ENCODE measurements around the gene TMC1. TPM values are rescaled to one million over a fixed set of nuclear protein-coding genes. Genes with fewer than 3 reads are reported as not detected.

TMC1 gene
- total and polyA plus RNA-seq, 2 donors from 2014 or later, result 0.25 to 1.2 TPM

- Histone ChIP-seq H3K36me3 (ENCODE audit: control insufficient read depth in 2 of 3, insufficient read depth in 3 of 3, low read length in 3 of 3) (no peaks in the 10 kb centered on the region), H3K27ac (ENCODE audit: low read depth in 2 of 2, low read length in 2 of 2) (no peak overlapping the region), H3K27me3 (ENCODE audit: control insufficient read depth, insufficient read depth, low read length) (no peaks in the 10 kb centered on the region), H3K9me3 (ENCODE audit: control insufficient read depth in 2 of 3, insufficient read depth in 1 of 3, low read length in 3 of 3) (no peaks in the 10 kb centered on the region), H3K4me1 (ENCODE audit: control insufficient read depth in 2 of 3, insufficient read depth in 2 of 3, low read depth in 1 of 3, low read length in 3 of 3) (peaks cover 6 to 20% (median 9%) of the 10 kb centered on the region in 3 donors), H3K9ac (ENCODE audit: low read length in 3 of 3) (no peak overlapping the region), H3K4me3 (ENCODE audit: low read length in 3 of 3) (no peak overlapping the region)
- no peak for TF ChIP-seq CTCF (IDR thresholded peaks at IDR 0.05; ENCODE audit: borderline replicate concordance, extremely low read depth, insufficient read depth)
- intact Hi-C loops (cut with DNase I), result no loop called here
- DNase-seq (no peak), FAIRE-seq (no peak)
These were observed 353.8 kb downstream of the TMC1 start for GRCh38 chr9:72875221-72875620.

GRCh38 chr9:72880821-72881220 lies 359.4 kb downstream of the TMC1 start:
- no peak overlapping the region for H3K9ac ChIP-seq (ENCODE audit: low read length in 3 of 3)
- no peaks in the 10 kb centered on the region for H3K36me3 ChIP-seq (ENCODE audit: control insufficient read depth in 2 of 3, insufficient read depth in 3 of 3, low read length in 3 of 3)
- no peaks in the 10 kb centered on the region for H3K4me1 ChIP-seq (ENCODE audit: control insufficient read depth in 2 of 3, insufficient read depth in 2 of 3, low read depth in 1 of 3, low read length in 3 of 3)
- H3K9me3 ChIP-seq (ENCODE audit: control insufficient read depth in 2 of 3, insufficient read depth in 1 of 3, low read length in 3 of 3), result no peaks in the 10 kb centered on the region
- FAIRE-seq (no peak), DNase-seq (no peak)
- no peaks in the 10 kb centered on the region for H3K27me3 ChIP-seq (ENCODE audit: control insufficient read depth, insufficient read depth, low read length)
- H3K4me3 ChIP-seq (ENCODE audit: low read length in 3 of 3), result no peak overlapping the region
- no peak for TF ChIP-seq CTCF (IDR thresholded peaks at IDR 0.05; ENCODE audit: borderline replicate concordance, extremely low read depth, insufficient read depth)
- no peak overlapping the region for H3K27ac ChIP-seq (ENCODE audit: low read depth in 2 of 2, low read length in 2 of 2)
- intact Hi-C loops (cut with DNase I), result no loop called here

- no peak overlapping the region for H3K27ac ChIP-seq (ENCODE audit: low read depth in 2 of 2, low read length in 2 of 2)
- DNase-seq (no peak), FAIRE-seq (no peak)
- no peak overlapping the region for H3K4me3 ChIP-seq (ENCODE audit: low read length in 3 of 3)
- no peak for TF ChIP-seq CTCF (IDR thresholded peaks at IDR 0.05; ENCODE audit: borderline replicate concordance, extremely low read depth, insufficient read depth)
- no peaks in the 10 kb centered on the region for H3K36me3 ChIP-seq (ENCODE audit: control insufficient read depth in 2 of 3, insufficient read depth in 3 of 3, low read length in 3 of 3)
- intact Hi-C loops (cut with DNase I), result no loop called here
- H3K9ac ChIP-seq (ENCODE audit: low read length in 3 of 3), result no peak overlapping the region
- no peaks in the 10 kb centered on the region for H3K27me3 ChIP-seq (ENCODE audit: control insufficient read depth, insufficient read depth, low read length)
- no peaks in the 10 kb centered on the region for H3K9me3 ChIP-seq (ENCODE audit: control insufficient read depth in 2 of 3, insufficient read depth in 1 of 3, low read length in 3 of 3)
- H3K4me1 ChIP-seq (ENCODE audit: control insufficient read depth in 2 of 3, insufficient read depth in 2 of 3, low read depth in 1 of 3, low read length in 3 of 3), result no peaks in the 10 kb centered on the region
These were observed 360.8 kb downstream of the TMC1 start for GRCh38 chr9:72882117-72882775.

- Histone ChIP-seq H3K36me3 (ENCODE audit: control insufficient read depth in 2 of 3, insufficient read depth in 3 of 3, low read length in 3 of 3) (no peaks in the 10 kb centered on the region), H3K27ac (ENCODE audit: low read depth in 2 of 2, low read length in 2 of 2) (no peak overlapping the region), H3K4me3 (ENCODE audit: low read length in 3 of 3) (no peak overlapping the region), H3K9me3 (ENCODE audit: control insufficient read depth in 2 of 3, insufficient read depth in 1 of 3, low read length in 3 of 3) (no peaks in the 10 kb centered on the region), H3K4me1 (ENCODE audit: control insufficient read depth in 2 of 3, insufficient read depth in 2 of 3, low read depth in 1 of 3, low read length in 3 of 3) (no peaks in the 10 kb centered on the region), H3K27me3 (ENCODE audit: control insufficient read depth, insufficient read depth, low read length) (no peaks in the 10 kb centered on the region), H3K9ac (ENCODE audit: low read length in 3 of 3) (no peak overlapping the region)
- no peak for FAIRE-seq
- no peak for TF ChIP-seq CTCF (IDR thresholded peaks at IDR 0.05; ENCODE audit: borderline replicate concordance, extremely low read depth, insufficient read depth)
- DNase-seq, result no peak
- intact Hi-C loops (cut with DNase I), result no loop called here
These were observed 362.5 kb downstream of the TMC1 start for GRCh38 chr9:72883875-72884274.
